WTC11 (cell line): Measurements from ENCODE around the gene C17orf114.

Experiments
- JAZF1 ChIP-seq: fragments of 250-450 bp; sonication (Bioruptor Pico); IDR thresholded peaks from 2 replicates; pipeline ENCODE4 v1.9.0; 2021; ENCODE audit warnings: moderate library complexity, mild to moderate bottlenecking, inconsistent platforms
- KAT7 ChIP-seq: sonication (generic); formaldehyde crosslinking; IDR thresholded peaks from 2 replicates; pipeline ENCODE4 v1.8.1; 2023; ENCODE audit warnings: missing genetic modification reagents, mild to moderate bottlenecking, borderline replicate concordance
- NFE2L1 ChIP-seq: sonication (generic); formaldehyde crosslinking; IDR thresholded peaks from 2 replicates; pipeline ENCODE4 v1.8.1; 2023; ENCODE audit warnings: missing genetic modification reagents
- TF ChIP-seq, protein P1 (sequence below): fragments of 200-600 bp; IDR thresholded peaks from 2 replicates; pipeline ENCODE4 v1.8.0; 2022; ENCODE audit warnings: antibody characterized with exemption

DNA sequence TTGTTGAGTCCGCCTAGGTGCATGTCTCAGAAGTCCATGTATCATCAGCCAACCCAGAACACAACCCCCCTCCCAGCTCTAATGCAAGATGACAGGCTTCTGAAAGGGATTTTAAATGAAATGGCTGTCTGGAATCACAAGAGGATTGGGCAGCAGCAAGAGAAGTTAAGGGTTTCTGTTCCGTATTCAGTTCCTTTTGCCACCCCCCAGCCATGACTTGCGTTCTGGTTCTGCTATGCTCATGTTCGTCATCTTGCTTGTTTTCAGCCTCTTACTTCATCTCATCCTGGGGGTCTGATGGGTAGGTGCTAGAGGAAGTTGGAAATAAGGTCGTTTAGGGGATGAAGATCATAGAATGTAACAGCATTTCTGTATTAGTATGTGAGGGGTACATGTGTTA lies 43.0 kb upstream of the C17orf114 start:
- TF ChIP-seq KAT7 (no peak), JAZF1 (CRISPR knock-in tag) (no peak), NFE2L1 (CRISPR knock-in tag) (no peak)
- TF ChIP-seq, protein P1, sequence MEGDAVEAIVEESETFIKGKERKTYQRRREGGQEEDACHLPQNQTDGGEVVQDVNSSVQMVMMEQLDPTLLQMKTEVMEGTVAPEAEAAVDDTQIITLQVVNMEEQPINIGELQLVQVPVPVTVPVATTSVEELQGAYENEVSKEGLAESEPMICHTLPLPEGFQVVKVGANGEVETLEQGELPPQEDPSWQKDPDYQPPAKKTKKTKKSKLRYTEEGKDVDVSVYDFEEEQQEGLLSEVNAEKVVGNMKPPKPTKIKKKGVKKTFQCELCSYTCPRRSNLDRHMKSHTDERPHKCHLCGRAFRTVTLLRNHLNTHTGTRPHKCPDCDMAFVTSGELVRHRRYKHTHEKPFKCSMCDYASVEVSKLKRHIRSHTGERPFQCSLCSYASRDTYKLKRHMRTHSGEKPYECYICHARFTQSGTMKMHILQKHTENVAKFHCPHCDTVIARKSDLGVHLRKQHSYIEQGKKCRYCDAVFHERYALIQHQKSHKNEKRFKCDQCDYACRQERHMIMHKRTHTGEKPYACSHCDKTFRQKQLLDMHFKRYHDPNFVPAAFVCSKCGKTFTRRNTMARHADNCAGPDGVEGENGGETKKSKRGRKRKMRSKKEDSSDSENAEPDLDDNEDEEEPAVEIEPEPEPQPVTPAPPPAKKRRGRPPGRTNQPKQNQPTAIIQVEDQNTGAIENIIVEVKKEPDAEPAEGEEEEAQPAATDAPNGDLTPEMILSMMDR, result no peak
